HG03064 (cell line): ENCODE results near the gene UTP15.

ENCODE experiments used
- ATAC-seq: cut with Tn5 transposase; IDR thresholded peaks from one replicate; pipeline ENCODE4 v1.9.1; 2021; ENCODE audit warnings: low read depth; ENCODE audit not compliant: unreplicated experiment

Gene UTP15

GRCh38 chr5:73620334-73620687, 54.8 kb downstream of the UTP15 start:
- no peak for ATAC-seq

- no peak for ATAC-seq
Measured at GRCh38 chr5:73623060-73623459, 57.5 kb downstream of the UTP15 start.

GRCh38 chr5:73623901-73624404, 58.4 kb downstream of the UTP15 start:
- ATAC-seq, result no peak

GRCh38 chr5:73624888-73625287, 59.3 kb downstream of the UTP15 start:
- no peak for ATAC-seq

- no peak for ATAC-seq
Measured at GRCh38 chr5:73625372-73625943, 59.9 kb downstream of the UTP15 start.

DNA sequence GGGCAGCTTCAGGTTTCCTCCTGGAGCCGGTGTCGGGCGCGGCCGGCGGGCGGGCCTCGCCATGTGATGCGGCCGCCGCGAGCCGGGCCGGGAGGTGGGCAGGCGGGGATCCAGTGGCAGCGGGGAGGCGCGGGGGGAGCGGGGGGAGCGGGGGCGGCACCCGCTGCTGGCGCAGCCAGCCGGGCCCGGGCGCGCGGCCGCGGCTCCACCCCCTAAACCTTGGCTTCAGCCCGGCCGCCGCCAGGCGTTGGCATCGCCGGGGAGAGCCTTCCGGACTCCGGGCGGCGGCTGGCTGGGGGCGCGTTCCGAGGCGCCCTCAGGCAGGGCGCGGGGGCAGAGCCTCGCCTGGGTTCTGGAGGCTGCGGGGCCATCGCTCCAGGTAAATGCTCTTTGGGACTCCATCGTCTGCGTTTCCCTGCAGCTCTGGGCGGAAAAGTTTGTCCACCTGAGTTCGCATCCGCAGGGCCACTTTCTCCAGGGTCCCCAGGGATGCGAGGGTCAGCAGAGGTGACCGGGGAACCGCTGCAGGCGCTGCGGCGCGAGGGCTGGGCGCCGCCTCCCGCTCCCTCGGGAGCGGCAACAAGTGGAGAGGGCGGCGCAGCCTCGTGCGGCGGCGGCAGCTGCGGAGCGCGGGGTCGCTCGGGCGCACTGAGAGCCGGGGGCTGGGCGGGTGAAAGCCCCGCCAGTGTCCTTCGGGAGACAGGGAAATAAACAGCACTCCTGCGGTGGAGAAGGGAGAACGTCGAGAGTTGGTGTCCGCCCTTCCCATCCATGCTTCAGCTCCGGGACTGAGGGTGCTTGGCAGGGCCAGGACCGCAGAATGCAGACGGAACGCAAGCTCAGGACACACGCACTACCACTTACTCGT, 60.6 kb downstream of the UTP15 start, which contains the start of gene ARHGEF28:
TSS of gene ARHGEF28 (plus strand) at position 253 of the 868 bp plus-strand sequence. CDS start 58,656 bp downstream, outside the sequence.
- ATAC-seq, result peak; percentile 67

GRCh38 chr5:73626814-73627313, 61.3 kb downstream of the UTP15 start:
- no peak for ATAC-seq

DNA sequence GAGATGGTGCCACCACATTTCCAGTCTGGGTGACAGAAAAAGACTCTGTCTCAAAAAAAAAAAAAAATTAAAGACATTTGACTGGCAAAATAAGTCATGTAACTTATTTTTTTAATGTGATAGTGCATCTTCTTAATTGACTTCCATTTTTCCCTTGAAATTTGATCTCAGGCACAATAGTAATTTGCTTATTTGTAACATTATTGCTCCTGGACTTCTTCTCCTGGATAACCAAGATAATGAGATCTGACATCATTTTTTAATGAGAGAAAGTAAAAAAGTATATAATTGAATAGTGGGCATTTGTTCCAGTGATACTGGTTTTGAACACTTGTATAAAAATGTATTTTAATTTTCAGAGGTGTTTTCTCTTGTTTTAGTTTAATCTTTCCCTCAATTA, 63.9 kb downstream of the UTP15 start:
- ATAC-seq, result no peak

GRCh38 chr5:73630765-73631164, 65.2 kb downstream of the UTP15 start:
- no peak for ATAC-seq

DNA sequence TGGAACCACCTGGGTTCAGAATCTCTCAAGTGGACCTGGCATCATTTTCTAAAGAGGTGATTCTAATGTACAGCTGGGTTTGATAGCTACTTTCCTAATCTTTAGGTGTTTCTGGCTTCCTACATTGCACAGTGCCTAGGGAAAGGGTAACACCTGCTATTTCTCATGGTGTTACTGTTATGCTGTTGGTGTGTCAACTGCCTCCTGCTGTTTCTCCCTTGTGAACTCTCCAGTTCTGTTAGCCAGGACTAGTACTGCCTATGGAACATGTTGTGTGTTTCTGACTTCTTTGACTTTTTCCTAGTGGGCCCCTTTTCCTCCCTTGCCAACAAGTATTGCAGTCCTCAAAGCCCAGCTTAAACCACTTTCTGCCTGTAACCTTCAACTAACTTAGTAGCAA, 66.0 kb downstream of the UTP15 start:
- no peak for ATAC-seq
